Neural cell (in vitro differentiated cells): Measurements from ENCODE around the gene RHOF.

Experiments used
- CTCF ChIP-seq: fragments of 450-650 bp; IDR thresholded peaks from 2 replicates; pipeline ENCODE4 v1.5.1; 2014; ENCODE audit warnings: antibody characterized with exemption, mild to moderate bottlenecking, moderate library complexity; ENCODE audit not compliant: poor library complexity, severe bottlenecking
- MXI1 ChIP-seq: fragments of 450-650 bp; conservative IDR thresholded peaks from 2 replicates; pipeline ENCODE4 v1.6.1; 2014; ENCODE audit warnings: antibody characterized with exemption, mild to moderate bottlenecking; ENCODE audit not compliant: poor library complexity, severe bottlenecking
- POLR2AphosphoS5 ChIP-seq: IDR thresholded peaks from 2 replicates; pipeline ENCODE4 v1.6.1; 2012
- TAF1 ChIP-seq: IDR thresholded peaks from 2 replicates; pipeline ENCODE4 v1.6.1; 2012; ENCODE audit warnings: low read depth

- TF ChIP-seq CTCF: no peak
- no peak for TF ChIP-seq POLR2AphosphoS5
- TF ChIP-seq MXI1: no peak
- TF ChIP-seq TAF1: no peak
Measured at GRCh38 chr12:121741743-121742142, 51.7 kb downstream of the RHOF start.
